Astrocyte (in vitro differentiated cells and primary cell): Measurements from ENCODE around the gene MED27. TPM values are rescaled to one million over a fixed set of nuclear protein-coding genes. Genes with fewer than 3 reads are reported as not detected.

Experiments
- DNase-seq: peaks from one replicate; pipeline ENCODE4 v3.0.0-alpha.2; 2010; ENCODE audit warnings: low read depth
- FAIRE-seq: peaks from 2 replicates; lab custom pipeline; 2011; peaks lifted over from hg19 to GRCh38; lab: Jason Lieb, UNC
- H2AFZ ChIP-seq: 2 replicates; pipeline ENCODE4 v1.6.0; 2012; ENCODE audit warnings: low read depth, low read length, inconsistent platforms
- H3K27ac ChIP-seq: 2 replicates; pipeline ENCODE4 v1.5.1; 2011; ENCODE audit warnings: low read depth, low read length, inconsistent platforms
- H3K27me3 ChIP-seq: 2 replicates; pipeline ENCODE4 v1.6.0; 2011; ENCODE audit warnings: low read length, inconsistent platforms; ENCODE audit not compliant: insufficient read depth
- H3K36me3 ChIP-seq: 2 replicates; pipeline ENCODE4 v1.5.1; 2011; ENCODE audit warnings: low read length, inconsistent platforms; ENCODE audit not compliant: insufficient read depth
- H3K4me1 ChIP-seq: 2 replicates; pipeline ENCODE4 v1.5.1; 2011; ENCODE audit warnings: low read length, inconsistent platforms; ENCODE audit not compliant: insufficient read depth
- H3K4me2 ChIP-seq: 2 replicates; pipeline ENCODE4 v1.6.0; 2012; ENCODE audit warnings: low read length, inconsistent platforms
- H3K4me3 ChIP-seq: 2 replicates; pipeline ENCODE4 v1.5.1; 2011; ENCODE audit warnings: low read depth, mild to moderate bottlenecking, low read length, inconsistent platforms; ENCODE audit not compliant: insufficient read depth
- H3K79me2 ChIP-seq: 2 replicates; pipeline ENCODE4 v1.6.0; 2012; ENCODE audit warnings: mild to moderate bottlenecking, low read length, inconsistent platforms; ENCODE audit not compliant: insufficient read depth
- H3K9ac ChIP-seq: 2 replicates; pipeline ENCODE4 v1.6.0; 2012; ENCODE audit warnings: mild to moderate bottlenecking, low read length, inconsistent platforms
- H3K9me3 ChIP-seq: 2 replicates; pipeline ENCODE4 v1.5.1; 2012; ENCODE audit warnings: low read depth, mild to moderate bottlenecking, low read length, inconsistent platforms; ENCODE audit not compliant: insufficient read depth
- H4K20me1 ChIP-seq: 2 replicates; pipeline ENCODE4 v1.6.0; 2012; ENCODE audit warnings: low read length, inconsistent platforms; ENCODE audit not compliant: insufficient read depth
- H3K27ac Mint-ChIP-seq: one replicate; pipeline ENCODE4 v1.8.0; 2021; ENCODE audit warnings: mild to moderate bottlenecking, mixed read lengths; ENCODE audit not compliant: unreplicated experiment
- H3K27me3 Mint-ChIP-seq: one replicate; pipeline ENCODE4 v1.8.0; 2021; ENCODE audit warnings: low read depth, mixed read lengths; ENCODE audit not compliant: unreplicated experiment
- H3K36me3 Mint-ChIP-seq: one replicate; pipeline ENCODE4 v1.8.0; 2021; ENCODE audit warnings: low read depth, mixed read lengths; ENCODE audit not compliant: unreplicated experiment
- H3K4me1 Mint-ChIP-seq: one replicate; pipeline ENCODE4 v1.8.0; 2021; ENCODE audit warnings: low read depth, mixed read lengths; ENCODE audit not compliant: unreplicated experiment
- H3K4me3 Mint-ChIP-seq: one replicate; pipeline ENCODE4 v1.8.0; 2021; ENCODE audit warnings: mild to moderate bottlenecking, moderate library complexity, mixed read lengths; ENCODE audit not compliant: unreplicated experiment
- H3K9me3 Mint-ChIP-seq: one replicate; pipeline ENCODE4 v1.8.0; 2021; ENCODE audit warnings: mild to moderate bottlenecking, mixed read lengths; ENCODE audit not compliant: unreplicated experiment
- CTCF ChIP-seq: IDR thresholded peaks from 2 replicates; pipeline ENCODE4 v1.5.1; 2011; ENCODE audit warnings: low read depth, mild to moderate bottlenecking, inconsistent platforms, low read length, moderate library complexity; ENCODE audit not compliant: insufficient read depth
- EZH2 ChIP-seq: IDR thresholded peaks from 2 replicates; pipeline ENCODE4 v1.6.1; 2012; ENCODE audit warnings: mild to moderate bottlenecking, low read length, inconsistent platforms; ENCODE audit not compliant: insufficient read depth
- total RNA-seq: library from RNA; stranded (reverse); gene quantifications from 2 replicates; pipeline ENCODE4 v1.2.1, GENCODE V29; 2021

Gene MED27
- total RNA-seq, 1 donor from 2014 or later = 26.9 TPM

- Histone ChIP-seq H3K9me3 (no peaks in the 10 kb centered on the region), H3K9ac (no peak overlapping the region), H4K20me1 (peaks cover 31% of the 10 kb centered on the region), H2AFZ (no peak overlapping the region), H3K27ac (no peak overlapping the region), H3K79me2 (peaks cover 2% of the 10 kb centered on the region), H3K4me1 (no peaks in the 10 kb centered on the region), H3K27me3 (no peaks in the 10 kb centered on the region), H3K4me2 (no peak overlapping the region), H3K4me3 (no peak overlapping the region), H3K36me3 (peaks cover 3% of the 10 kb centered on the region)
- Mint-ChIP-seq H3K27ac (no peak overlapping the region), H3K27me3 (no peaks in the 10 kb centered on the region), H3K36me3 (peaks cover 5% of the 10 kb centered on the region), H3K4me3 (no peak overlapping the region), H3K9me3 (peaks cover 2% of the 10 kb centered on the region), H3K4me1 (no peaks in the 10 kb centered on the region)
- FAIRE-seq (no peak), DNase-seq (no peak)
- no peak for TF ChIP-seq CTCF
- TF ChIP-seq EZH2 = no peak
These were observed 142.7 kb downstream of the MED27 start for GRCh38 chr9:131936929-131937328.

- no peaks in the 10 kb centered on the region for H3K4me1 Mint-ChIP-seq
- H3K27ac Mint-ChIP-seq = no peak overlapping the region
- no peaks in the 10 kb centered on the region for H3K27me3 Mint-ChIP-seq
- no peak overlapping the region for H2AFZ ChIP-seq
- TF ChIP-seq EZH2 (no peak), CTCF (no peak)
- DNase-seq = no peak
- peaks cover 3% of the 10 kb centered on the region for H3K36me3 ChIP-seq
- no peaks in the 10 kb centered on the region for H3K4me1 ChIP-seq
- no peaks in the 10 kb centered on the region for H3K27me3 ChIP-seq
- no peak overlapping the region for H3K4me3 ChIP-seq
- H3K4me2 ChIP-seq = no peak overlapping the region
- peaks cover 5% of the 10 kb centered on the region for H3K36me3 Mint-ChIP-seq
- H4K20me1 ChIP-seq = peaks cover 45% of the 10 kb centered on the region
- no peak overlapping the region for H3K4me3 Mint-ChIP-seq
- no peak overlapping the region for H3K27ac ChIP-seq
- peak; percentile 39 for FAIRE-seq
- H3K9me3 ChIP-seq = no peaks in the 10 kb centered on the region
- H3K9ac ChIP-seq = no peak overlapping the region
- peaks cover 4% of the 10 kb centered on the region for H3K79me2 ChIP-seq
- H3K9me3 Mint-ChIP-seq = peaks cover 2% of the 10 kb centered on the region
These were observed 145.0 kb downstream of the MED27 start for GRCh38 chr9:131934673-131935072.

- Histone ChIP-seq H3K36me3 (no peaks in the 10 kb centered on the region), H3K4me3 (no peak overlapping the region), H3K4me2 (no peak overlapping the region), H4K20me1 (peaks cover 64% of the 10 kb centered on the region), H3K27me3 (no peaks in the 10 kb centered on the region), H3K79me2 (peaks cover 6% of the 10 kb centered on the region), H3K27ac (no peak overlapping the region), H3K9me3 (no peaks in the 10 kb centered on the region), H2AFZ (no peak overlapping the region), H3K4me1 (peaks cover 9% of the 10 kb centered on the region), H3K9ac (no peak overlapping the region)
- DNase-seq (no peak), FAIRE-seq (no peak)
- no peak for TF ChIP-seq CTCF
- TF ChIP-seq EZH2 = no peak
- Mint-ChIP-seq H3K4me1 (peaks cover 15% of the 10 kb centered on the region), H3K9me3 (no peaks in the 10 kb centered on the region), H3K27ac (no peak overlapping the region), H3K36me3 (peaks cover 3% of the 10 kb centered on the region), H3K27me3 (no peaks in the 10 kb centered on the region), H3K4me3 (no peak overlapping the region)
These were observed 152.6 kb downstream of the MED27 start for GRCh38 chr9:131927091-131927490.
